ENCODE results near the gene BMPER.
A peak's percentile ranks its signal among the peaks of the same experiment; 100 is the strongest.

Gene BMPER

GRCh38 chr7:34067005-34067778 is 161.9 kb downstream of the BMPER start:
- no peak for DNase-seq

- DNase-seq: no peak
Observed at GRCh38 chr7:34069676-34070075, 164.3 kb downstream of the BMPER start.

- no peak for DNase-seq
Observed at GRCh38 chr7:34070511-34071323, 165.4 kb downstream of the BMPER start.

GRCh38 chr7:34073676-34074075 is 168.3 kb downstream of the BMPER start:
- no peak for DNase-seq

GRCh38 chr7:34074421-34074820 is 169.1 kb downstream of the BMPER start:
- DNase-seq: no peak

- no peak for DNase-seq
Observed at GRCh38 chr7:34075523-34076370, 170.4 kb downstream of the BMPER start.

GRCh38 chr7:34077168-34077567 is 171.8 kb downstream of the BMPER start:
- no peak for DNase-seq

GRCh38 chr7:34078864-34079263 is 173.5 kb downstream of the BMPER start:
- no peak for DNase-seq

- DNase-seq: no peak
Observed at GRCh38 chr7:34080513-34080912, 175.2 kb downstream of the BMPER start.

GRCh38 chr7:34081935-34082334 is 176.6 kb downstream of the BMPER start:
- DNase-seq: no peak

GRCh38 chr7:34083440-34083839 is 178.1 kb downstream of the BMPER start:
- DNase-seq: no peak

GRCh38 chr7:34084651-34085050 is 179.3 kb downstream of the BMPER start:
- no peak for DNase-seq

GRCh38 chr7:34086064-34086463 is 180.7 kb downstream of the BMPER start:
- DNase-seq: no peak

GRCh38 chr7:34086981-34087380 is 181.6 kb downstream of the BMPER start:
- DNase-seq: no peak

GRCh38 chr7:34087892-34088891 is 182.9 kb downstream of the BMPER start:
- no peak for DNase-seq

GRCh38 chr7:34090816-34091215 is 185.5 kb downstream of the BMPER start:
- no peak for DNase-seq

- DNase-seq: peak; percentile 25
Observed at GRCh38 chr7:34091321-34091917, 186.1 kb downstream of the BMPER start.

- DNase-seq: no peak
Observed at GRCh38 chr7:34093276-34093675, 187.9 kb downstream of the BMPER start.

- no peak for DNase-seq
Observed at GRCh38 chr7:34096198-34096651, 190.9 kb downstream of the BMPER start.

GRCh38 chr7:34096777-34097176 is 191.4 kb downstream of the BMPER start:
- DNase-seq: no peak

- no peak for DNase-seq
Observed at GRCh38 chr7:34100661-34101060, 195.3 kb downstream of the BMPER start.

Data from RPMI8226 (cell line).